OCI-M2 (cell line): ENCODE data around the gene GATA1.
"Not testable (repeated sequence)": the region's sequence is repeated elsewhere in the genome, so short reads cannot be mapped to it uniquely, and the experiment has no call there.

Experiments used
- DNase-seq: peaks from one replicate; lab custom pipeline; 2025; ENCODE audit not compliant: unreplicated experiment; lab: John Stamatoyannopoulos, UW

Gene GATA1

GRCh38 chrX:48806081-48806480, 19.7 kb downstream of the GATA1 start:
- DNase-seq, result no peak

GRCh38 chrX:48813644-48814043, 27.3 kb downstream of the GATA1 start:
- DNase-seq, result no peak

GRCh38 chrX:48814722-48815121, 28.3 kb downstream of the GATA1 start:
- DNase-seq, result no peak

GRCh38 chrX:48815266-48815665, 28.9 kb downstream of the GATA1 start:
- DNase-seq, result no peak

GRCh38 chrX:48816014-48816810, 29.8 kb downstream of the GATA1 start:
- no peak for DNase-seq

GRCh38 chrX:48818098-48818497, 31.7 kb downstream of the GATA1 start:
- no peak for DNase-seq

- DNase-seq, result no peak
Observed at GRCh38 chrX:48818866-48819265, 32.5 kb downstream of the GATA1 start.

- not testable (repeated sequence) for DNase-seq
Observed at GRCh38 chrX:48819394-48819793, 33.0 kb downstream of the GATA1 start.

GRCh38 chrX:48823053-48823452, 36.7 kb downstream of the GATA1 start:
- no peak for DNase-seq

- DNase-seq, result no peak
Observed at GRCh38 chrX:48824066-48824465, 37.7 kb downstream of the GATA1 start.

- no peak for DNase-seq
Observed at GRCh38 chrX:48826135-48826875, 39.9 kb downstream of the GATA1 start, which contains the start of gene ERAS. Gene ERAS, plus strand, starts transcription at chrX:48826513. Its CDS starts 2,611 bp downstream, at chrX:48829124.

- no peak for DNase-seq
Observed at GRCh38 chrX:48826876-48827653, 40.7 kb downstream of the GATA1 start.

- no peak for DNase-seq
Observed at GRCh38 chrX:48827654-48827968, 41.2 kb downstream of the GATA1 start.

- DNase-seq, result no peak
Observed at GRCh38 chrX:48829016-48829735, 42.8 kb downstream of the GATA1 start.

- no peak for DNase-seq
Observed at GRCh38 chrX:48831136-48831908, 44.9 kb downstream of the GATA1 start.

- DNase-seq, result no peak
Observed at GRCh38 chrX:48831909-48832291, 45.5 kb downstream of the GATA1 start.

- DNase-seq, result no peak
Observed at GRCh38 chrX:48833542-48834138, 47.2 kb downstream of the GATA1 start.

GRCh38 chrX:48834383-48834709, 48.0 kb downstream of the GATA1 start:
- no peak for DNase-seq

- no peak for DNase-seq
Observed at GRCh38 chrX:48835524-48836329, 49.3 kb downstream of the GATA1 start, which contains the start of gene PCSK1N. Gene PCSK1N, minus strand, starts transcription at chrX:48835610. Its CDS starts 78 bp downstream, at chrX:48835532.
